OCI-LY7 (cell line): ENCODE results near the gene ELOB. TPM values are rescaled to one million over a fixed set of nuclear protein-coding genes. Genes with fewer than 3 reads are reported as not detected.

Experiments
- BruUV-seq: library from RNA; stranded (reverse); fragments of 400-500 nt; replicated peaks from 2 replicates; lab custom pipeline; 2021; lab: Mats Ljungman, UMichigan
- CTCF ChIA-PET: fragments of 300-600 bp; sonication (Branson Sonifier 250); formaldehyde crosslinking; loops from one replicate; lab custom pipeline; 2022; ENCODE audit warnings: antibody characterized with exemption; ENCODE audit not compliant: unreplicated experiment; lab: Charles Lee
- POLR2A ChIA-PET: fragments of 300-600 bp; sonication (Branson Sonifier 250); formaldehyde crosslinking; loops from one replicate; lab custom pipeline; 2022; ENCODE audit warnings: antibody characterized with exemption; lab: Charles Lee
- DNase-seq: peaks from one replicate; pipeline ENCODE4 v3.0.0-alpha.2; 2015; ENCODE audit warnings: low spot score
- H2AFZ ChIP-seq: fragments of 200-600 bp; sonication (generic), shearing (Covaris generic); 2 replicates; pipeline ENCODE4 v1.6.1; 2014; ENCODE audit warnings: mild to moderate bottlenecking, antibody characterized with exemption, low read length, moderate library complexity
- H3K27ac ChIP-seq: fragments of 200-600 bp; sonication (generic); 2 replicates; pipeline ENCODE4 v1.5.1; 2014; ENCODE audit warnings: mixed run types, low read depth, mild to moderate bottlenecking, moderate library complexity, low read length, inconsistent platforms; ENCODE audit not compliant: poor library complexity, severe bottlenecking
- H3K36me3 ChIP-seq: fragments of 200-600 bp; sonication (generic); 2 replicates; pipeline ENCODE4 v1.6.1; 2014; ENCODE audit warnings: mild to moderate bottlenecking, antibody characterized with exemption, low read length, moderate library complexity, mixed read lengths; ENCODE audit not compliant: insufficient read depth
- H3K4me1 ChIP-seq: fragments of 200-600 bp; sonication (generic); 2 replicates; pipeline ENCODE4 v1.5.1; 2014; ENCODE audit warnings: mild to moderate bottlenecking, low read length; ENCODE audit not compliant: insufficient read depth, poor library complexity, severe bottlenecking
- H3K4me2 ChIP-seq: fragments of 200-600 bp; sonication (generic); 2 replicates; pipeline ENCODE4 v1.6.1; 2014; ENCODE audit warnings: mild to moderate bottlenecking, low read length
- H3K4me3 ChIP-seq: fragments of 200-600 bp; sonication (generic); 2 replicates; pipeline ENCODE4 v1.5.1; 2014; ENCODE audit warnings: mild to moderate bottlenecking, low read depth, low read length; ENCODE audit not compliant: poor library complexity, severe bottlenecking
- H3K79me2 ChIP-seq: fragments of 200-600 bp; sonication (generic); 2 replicates; pipeline ENCODE4 v1.6.1; 2016; ENCODE audit warnings: low read depth, mild to moderate bottlenecking, low read length, moderate library complexity, mixed read lengths; ENCODE audit not compliant: insufficient read depth
- H3K9me2 ChIP-seq: fragments of 200-600 bp; sonication (generic); 2 replicates; pipeline ENCODE4 v1.6.1; 2016; ENCODE audit warnings: mild to moderate bottlenecking, low read length, mixed read lengths; ENCODE audit not compliant: insufficient read depth
- H3K9me3 ChIP-seq: fragments of 200-600 bp; sonication (generic); 2 replicates; pipeline ENCODE4 v1.6.1; 2014; ENCODE audit warnings: mild to moderate bottlenecking, mixed run types, low read length, mixed read lengths
- H4K20me1 ChIP-seq: fragments of 200-600 bp; sonication (generic); 2 replicates; pipeline ENCODE4 v1.6.1; 2014; ENCODE audit warnings: mild to moderate bottlenecking, antibody characterized with exemption, low read length, moderate library complexity, mixed read lengths; ENCODE audit not compliant: insufficient read depth
- CTCF ChIP-seq: fragments of 200-600 bp; sonication (generic); conservative IDR thresholded peaks from 2 replicates; pipeline ENCODE4 v1.5.1; 2014; ENCODE audit warnings: mild to moderate bottlenecking, antibody characterized with exemption, low read length, moderate library complexity, mixed read lengths
- EZH2phosphoT487 ChIP-seq: fragments of 200-600 bp; sonication (generic); IDR thresholded peaks from 2 replicates; pipeline ENCODE4 v1.6.1; 2018; ENCODE audit warnings: low read depth, borderline replicate concordance, mild to moderate bottlenecking, mixed run types, antibody characterized with exemption, low read length, moderate library complexity, mixed read lengths
- intact Hi-C: fragments of 100-400 bp; cut with micrococcal nuclease; formaldehyde crosslinking; loops from one replicate; pipeline ENCODE4 v1.10.0; 2022; ENCODE audit not compliant: unreplicated experiment
- total RNA-seq, 2 experiments: library from RNA; depleted of rRNA in 1 of 2; stranded (reverse); fragments of >200 nt in 1 of 2; shearing (Covaris generic) in 1 of 2; gene quantifications; 2 replicates each; pipeline ENCODE4 v1.2.3, GENCODE V29; 2014 to 2022

The ELOB gene
- total RNA-seq, 2 experiments from 2014 or later, result 209 to 285 TPM

DNA sequence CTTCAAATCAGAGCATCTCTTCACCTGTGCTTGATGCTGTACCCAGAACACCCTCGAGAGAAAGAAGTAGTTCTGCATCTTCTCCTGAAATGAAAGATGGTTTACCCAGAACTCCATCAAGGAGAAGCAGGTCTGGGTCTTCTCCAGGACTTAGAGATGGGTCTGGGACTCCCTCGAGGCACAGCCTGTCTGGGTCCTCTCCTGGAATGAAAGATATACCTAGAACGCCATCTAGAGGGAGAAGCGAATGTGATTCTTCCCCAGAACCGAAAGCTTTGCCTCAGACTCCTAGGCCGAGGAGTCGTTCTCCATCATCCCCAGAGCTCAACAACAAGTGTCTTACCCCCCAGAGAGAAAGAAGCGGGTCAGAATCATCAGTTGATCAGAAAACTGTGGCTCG is 12.4 kb downstream of the ELOB start:
- H2AFZ ChIP-seq, result no peak overlapping the region
- H3K27ac ChIP-seq, result no peak overlapping the region
- no peaks in the 10 kb centered on the region for H3K9me3 ChIP-seq
- H3K9me2 ChIP-seq, result no peaks in the 10 kb centered on the region
- H4K20me1 ChIP-seq, result peaks cover 5% of the 10 kb centered on the region
- H3K36me3 ChIP-seq, result peaks cover 100% of the 10 kb centered on the region
- intact Hi-C loops, result no loop called here
- no peak overlapping the region for H3K4me2 ChIP-seq
- H3K4me3 ChIP-seq, result no peak overlapping the region
- no peak for DNase-seq
- TF ChIP-seq EZH2phosphoT487, result no peak
- TF ChIP-seq CTCF, result peak; percentile 50; the same call in 1 of the 2 replicates
- POLR2A ChIA-PET, result no interaction called here
- H3K4me1 ChIP-seq, result no peaks in the 10 kb centered on the region
- CTCF ChIA-PET, result no interaction called here
- no TSS peak for BruUV-seq
- H3K79me2 ChIP-seq, result peaks cover 57% of the 10 kb centered on the region

DNA sequence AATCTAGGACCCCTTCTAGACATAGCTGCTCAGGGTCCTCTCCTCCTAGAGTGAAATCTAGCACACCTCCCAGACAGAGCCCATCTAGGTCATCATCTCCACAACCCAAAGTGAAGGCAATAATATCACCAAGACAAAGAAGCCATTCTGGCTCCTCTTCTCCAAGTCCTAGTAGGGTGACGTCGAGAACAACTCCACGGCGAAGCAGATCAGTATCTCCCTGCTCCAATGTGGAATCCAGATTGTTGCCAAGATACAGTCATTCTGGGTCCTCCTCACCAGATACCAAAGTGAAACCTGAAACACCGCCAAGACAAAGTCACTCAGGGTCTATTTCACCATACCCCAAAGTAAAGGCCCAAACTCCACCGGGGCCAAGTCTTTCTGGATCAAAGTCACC is 13.9 kb downstream of the ELOB start:
- Histone ChIP-seq H3K4me2 (no peak overlapping the region), H3K27ac (no peak overlapping the region), H3K79me2 (peaks cover 73% of the 10 kb centered on the region), H4K20me1 (peaks cover 10% of the 10 kb centered on the region), H3K9me3 (no peaks in the 10 kb centered on the region), H3K4me1 (no peaks in the 10 kb centered on the region), H3K4me3 (no peak overlapping the region), H2AFZ (no peak overlapping the region), H3K9me2 (no peaks in the 10 kb centered on the region), H3K36me3 (peaks cover 100% of the 10 kb centered on the region)
- no peak for DNase-seq
- intact Hi-C loops, result no loop called here
- no TSS peak for BruUV-seq
- TF ChIP-seq EZH2phosphoT487 (no peak), CTCF (no peak)
- ChIA-PET POLR2A (no interaction called here), CTCF (no interaction called here)

DNA sequence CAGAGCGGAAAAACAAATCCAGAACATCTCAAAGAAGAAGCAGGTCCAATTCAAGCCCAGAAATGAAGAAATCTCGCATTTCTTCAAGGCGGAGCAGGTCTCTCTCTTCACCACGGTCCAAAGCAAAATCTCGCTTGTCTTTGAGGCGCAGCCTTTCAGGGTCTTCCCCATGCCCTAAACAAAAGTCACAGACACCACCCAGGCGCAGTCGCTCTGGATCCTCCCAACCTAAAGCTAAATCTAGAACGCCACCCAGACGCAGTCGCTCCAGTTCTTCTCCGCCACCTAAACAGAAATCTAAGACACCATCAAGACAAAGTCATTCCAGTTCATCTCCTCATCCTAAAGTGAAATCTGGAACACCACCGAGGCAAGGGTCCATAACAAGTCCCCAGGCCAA is 14.4 kb downstream of the ELOB start:
- Histone ChIP-seq H2AFZ (no peak overlapping the region), H3K4me1 (no peaks in the 10 kb centered on the region), H3K9me3 (no peaks in the 10 kb centered on the region), H3K9me2 (no peaks in the 10 kb centered on the region), H3K4me2 (no peak overlapping the region), H3K36me3 (peaks cover 100% of the 10 kb centered on the region), H4K20me1 (peaks cover 10% of the 10 kb centered on the region), H3K79me2 (peaks cover 77% of the 10 kb centered on the region), H3K27ac (no peak overlapping the region), H3K4me3 (no peak overlapping the region)
- no TSS peak for BruUV-seq
- ChIA-PET CTCF (no interaction called here), POLR2A (no interaction called here)
- DNase-seq, result no peak
- TF ChIP-seq CTCF (no peak), EZH2phosphoT487 (no peak)
- intact Hi-C loops, result no loop called here
